SH-SY5Y (cell line): Measurements from ENCODE around the gene OLFM1.

ENCODE experiments used
- GATA2 ChIP-seq: IDR thresholded peaks from 2 replicates; pipeline ENCODE4 v1.6.1; 2011; ENCODE audit warnings: mild to moderate bottlenecking, low read depth, low read length
- GATA3 ChIP-seq: IDR thresholded peaks from 2 replicates; pipeline ENCODE4 v1.6.1; 2011; ENCODE audit warnings: low read depth, mild to moderate bottlenecking, low read length, moderate library complexity

Gene OLFM1

DNA sequence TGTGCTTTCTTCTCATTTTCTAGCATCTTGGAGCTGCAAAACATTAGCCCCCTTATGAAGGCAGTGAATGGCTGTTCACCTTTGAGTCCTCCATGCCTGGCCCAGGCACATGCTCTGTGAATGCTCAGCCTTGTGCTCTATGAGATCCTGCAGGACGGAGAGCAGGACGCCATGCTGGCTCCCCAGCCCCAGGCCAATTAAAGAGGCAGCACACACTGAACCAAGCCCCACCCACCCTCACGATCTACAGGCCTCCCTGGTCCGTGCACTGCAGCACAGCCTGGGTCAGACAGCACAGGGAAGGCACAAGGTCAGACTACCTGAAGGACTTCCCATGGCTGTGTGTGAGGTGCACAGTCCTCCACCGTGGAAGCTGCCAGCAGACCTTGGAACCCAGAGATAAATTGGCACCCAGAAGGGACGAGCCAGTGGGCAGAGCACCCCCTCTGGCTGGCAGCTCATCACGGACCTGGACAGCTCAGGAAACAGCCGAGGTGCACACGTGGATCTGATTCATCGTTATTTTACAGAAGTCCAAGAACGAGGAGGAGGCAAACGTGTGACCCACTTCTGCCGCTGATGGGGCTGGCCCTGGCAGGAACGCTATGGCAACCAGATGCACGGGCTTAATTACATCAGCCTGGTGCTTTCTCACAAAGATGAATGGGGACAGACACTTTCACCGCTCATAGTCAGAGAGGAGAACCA lies 59.5 kb downstream of the OLFM1 start:
- TF ChIP-seq GATA3 (no peak), GATA2 (no peak)

GRCh38 chr9:135147474-135147805 lies 60.0 kb downstream of the OLFM1 start:
- TF ChIP-seq GATA2 (no peak), GATA3 (no peak)

DNA sequence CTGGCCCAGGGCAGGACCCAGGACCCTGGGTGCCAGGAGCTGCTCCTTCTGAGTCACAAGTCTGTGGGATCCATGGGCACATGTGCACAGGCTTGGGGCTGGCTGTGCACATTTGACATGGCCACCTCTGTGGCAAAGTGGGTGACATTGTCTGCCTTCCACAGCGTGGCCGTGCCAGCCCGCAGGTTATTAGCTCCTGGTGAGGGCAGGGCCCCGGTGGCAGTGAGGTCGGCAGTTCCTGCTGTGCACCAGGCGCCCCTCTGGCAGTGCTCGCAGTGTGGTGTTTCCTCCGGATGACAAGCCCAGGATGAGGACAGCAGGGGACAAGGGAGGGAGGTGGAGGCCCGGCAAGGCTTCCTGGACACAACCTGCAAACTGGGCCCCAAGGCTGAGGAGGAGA lies 60.5 kb downstream of the OLFM1 start:
- TF ChIP-seq GATA3: no peak
- TF ChIP-seq GATA2: no peak

DNA sequence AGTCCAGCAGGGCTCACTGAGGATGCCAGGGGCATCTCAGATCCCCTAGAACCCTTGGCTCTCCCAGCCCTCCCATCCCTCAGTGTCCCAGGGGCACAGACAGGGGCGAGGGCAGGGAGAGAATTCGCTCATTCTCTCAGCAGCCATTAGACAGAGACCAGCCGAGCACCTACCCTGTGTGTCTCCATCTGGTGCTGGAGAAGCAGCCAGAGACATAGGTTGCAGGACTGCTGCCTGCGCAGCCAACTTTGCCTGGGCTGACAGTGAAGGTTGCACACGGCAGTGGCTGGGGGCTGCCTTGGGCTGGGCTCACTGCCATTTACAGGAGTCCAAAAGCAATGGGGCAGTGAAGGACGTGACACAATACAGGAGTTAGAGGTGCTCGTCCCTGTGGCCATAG lies 60.9 kb downstream of the OLFM1 start:
- no peak for TF ChIP-seq GATA3
- TF ChIP-seq GATA2: no peak

GRCh38 chr9:135150981-135151380 lies 63.5 kb downstream of the OLFM1 start:
- TF ChIP-seq GATA2: no peak
- TF ChIP-seq GATA3: no peak

GRCh38 chr9:135151757-135152613 lies 64.5 kb downstream of the OLFM1 start:
- no peak for TF ChIP-seq GATA3
- no peak for TF ChIP-seq GATA2

DNA sequence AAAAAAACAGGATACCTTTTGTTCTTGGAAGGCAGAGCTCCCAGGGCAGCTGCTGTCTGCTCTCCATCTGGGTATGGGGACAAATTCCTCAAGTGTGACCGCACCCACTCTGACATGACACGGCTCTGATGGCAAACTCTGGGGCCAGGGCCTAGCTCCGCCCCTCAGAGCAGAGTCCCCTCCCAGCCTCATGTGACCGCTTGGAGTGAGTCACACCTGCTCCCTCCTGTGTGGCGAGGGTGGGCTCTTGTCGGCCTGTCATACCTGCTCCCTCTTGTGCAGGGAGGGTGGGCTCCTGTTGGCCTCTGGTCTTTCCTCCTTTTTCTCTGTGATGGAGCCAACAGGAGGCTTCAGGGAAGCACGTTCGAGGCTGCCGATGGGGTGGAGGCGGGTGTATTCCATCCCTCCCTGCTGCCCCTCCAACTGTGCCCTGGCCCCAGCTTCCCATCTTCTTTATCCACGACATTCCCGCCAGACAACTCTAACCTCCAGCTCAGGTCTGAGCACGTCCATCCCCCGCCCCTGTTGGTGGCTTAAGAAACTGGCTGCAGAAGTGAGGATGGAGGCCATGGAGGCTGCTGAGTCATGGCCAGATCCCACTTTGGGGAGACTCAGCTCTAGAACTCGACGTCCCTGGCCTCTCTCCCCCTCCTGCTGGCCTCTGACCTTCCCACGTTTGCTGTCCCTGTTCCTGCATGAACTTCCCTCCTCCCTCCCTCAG lies 65.3 kb downstream of the OLFM1 start:
- TF ChIP-seq GATA3 (no peak), GATA2 (no peak)

- TF ChIP-seq GATA3: no peak
- TF ChIP-seq GATA2: no peak
These were observed 66.7 kb downstream of the OLFM1 start for GRCh38 chr9:135154050-135154615.

DNA sequence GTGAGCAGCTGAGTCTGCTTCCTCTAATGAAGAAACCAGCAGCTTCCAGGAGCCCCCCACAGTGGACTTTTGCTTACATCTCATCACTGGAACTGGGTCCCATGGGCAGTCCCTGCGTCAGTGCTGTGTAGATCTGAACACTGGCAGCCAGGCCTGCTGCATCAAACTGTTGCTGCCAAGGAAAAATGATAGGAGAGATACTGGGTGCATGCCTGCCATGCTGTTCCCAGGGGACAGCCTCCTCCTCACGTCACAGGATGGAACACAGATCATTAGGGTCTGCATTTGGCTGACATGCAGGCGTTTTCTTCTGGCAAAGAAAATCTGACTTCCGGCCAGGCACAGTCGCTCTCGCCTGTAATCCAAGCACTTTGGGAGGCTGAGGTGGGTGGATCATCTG lies 67.9 kb downstream of the OLFM1 start:
- no peak for TF ChIP-seq GATA2
- TF ChIP-seq GATA3: no peak

- TF ChIP-seq GATA2: no peak
- TF ChIP-seq GATA3: no peak
These were observed 69.3 kb downstream of the OLFM1 start for GRCh38 chr9:135156525-135157510.

DNA sequence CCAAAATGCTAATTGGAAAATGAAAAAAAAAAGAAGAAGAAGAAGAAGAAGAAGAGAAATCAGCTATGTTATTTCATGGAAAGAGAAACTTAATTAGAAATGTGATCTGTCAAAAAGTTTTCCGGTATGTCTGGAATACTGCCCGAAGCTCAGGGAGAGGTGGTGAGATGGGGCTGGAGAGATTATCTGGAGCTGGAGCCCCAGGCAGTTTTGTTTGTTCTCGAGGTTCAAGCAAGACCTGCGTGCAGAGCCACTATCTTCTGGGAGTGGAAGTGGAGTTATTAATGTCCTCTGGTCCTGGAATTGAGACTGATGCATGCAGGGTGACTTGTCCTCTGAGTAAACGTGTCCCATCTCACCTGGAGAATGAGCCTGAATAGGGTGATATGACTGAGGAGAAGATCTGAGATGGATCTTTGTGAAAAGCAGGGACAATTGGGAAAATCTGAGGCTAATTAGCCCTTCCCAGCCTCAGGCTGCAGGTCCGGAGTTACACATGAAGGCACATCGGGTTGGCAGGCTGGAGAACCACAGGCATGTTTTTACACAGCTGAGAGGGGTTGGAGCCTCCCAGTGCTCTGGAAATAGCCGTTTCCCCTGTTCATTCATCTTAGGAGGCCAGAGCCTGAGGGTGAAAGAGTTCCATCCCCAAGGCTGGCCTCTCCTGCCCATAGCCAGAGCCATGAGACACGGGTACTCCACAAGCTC lies 70.5 kb downstream of the OLFM1 start:
- no peak for TF ChIP-seq GATA3
- no peak for TF ChIP-seq GATA2

DNA sequence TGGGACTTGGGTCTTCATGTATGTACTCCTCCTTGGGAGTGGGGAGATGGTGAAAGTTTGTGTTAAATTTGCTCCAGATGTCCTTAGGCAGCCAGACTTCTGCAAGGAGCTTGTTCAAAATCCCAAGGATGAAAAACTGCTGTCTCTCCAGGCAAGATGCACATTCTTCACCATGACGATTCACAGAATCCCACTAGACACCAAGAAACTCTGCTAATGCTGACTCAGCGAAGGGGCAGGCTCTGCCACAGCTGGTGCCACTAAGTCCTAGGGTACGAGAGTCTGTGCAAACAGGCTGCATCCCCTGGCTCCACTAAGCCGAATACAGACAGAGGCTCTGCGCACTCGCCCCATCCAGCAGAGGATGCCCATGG lies 71.1 kb downstream of the OLFM1 start:
- TF ChIP-seq GATA2: no peak
- no peak for TF ChIP-seq GATA3

DNA sequence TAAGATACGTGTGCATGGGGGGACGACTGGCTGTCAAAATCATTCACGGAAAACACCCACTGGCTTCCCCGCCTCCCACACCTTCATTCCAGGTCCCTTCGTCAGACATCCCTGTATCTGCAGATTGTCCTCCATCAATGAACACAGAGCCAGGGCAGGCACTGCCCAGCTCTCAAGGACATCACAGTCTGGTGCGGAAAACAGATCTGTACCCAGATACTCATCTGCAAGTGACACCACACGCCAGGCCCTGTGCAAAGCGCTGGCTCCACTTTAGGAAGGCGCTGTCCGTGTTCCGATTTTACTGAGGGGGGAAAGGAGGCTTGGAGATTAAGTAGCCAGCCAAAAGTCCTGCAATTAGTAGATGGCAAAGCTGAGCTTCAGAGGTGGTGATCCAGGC lies 72.3 kb downstream of the OLFM1 start:
- no peak; the same call in 1 of the 2 replicates for TF ChIP-seq GATA3
- peak; percentile 94 for TF ChIP-seq GATA2
